Retina (tissue), 1 donor: ENCODE measurements around the gene SCNM1.
A peak's percentile ranks its signal among the peaks of the same experiment; 100 is the strongest.
"Not testable (repeated sequence)": the region's sequence is repeated elsewhere in the genome, so short reads cannot be mapped to it uniquely, and the experiment has no call there.

Source experiments
- DNase-seq: peaks from one replicate; pipeline ENCODE4 v3.0.0-alpha.2; 2016

The SCNM1 gene

DNA sequence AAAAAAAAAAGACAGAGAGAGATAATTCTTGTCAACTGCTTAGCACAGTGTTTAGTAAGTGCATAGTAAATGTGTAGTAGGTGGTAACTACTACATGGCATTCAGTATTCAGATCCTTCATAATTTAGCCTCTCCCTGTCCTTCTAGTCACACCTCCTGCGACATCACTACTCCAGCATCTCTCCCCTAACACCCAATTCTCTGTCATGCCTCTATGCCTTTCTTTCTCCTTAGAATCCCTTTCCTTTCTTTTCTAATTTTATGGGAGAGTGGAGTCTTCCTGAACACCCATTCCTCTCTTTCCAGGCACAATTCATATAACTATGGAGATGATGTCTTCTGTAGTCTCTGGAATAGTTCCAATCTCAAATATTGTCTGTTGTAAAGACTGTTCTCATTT lies 27.9 kb downstream of the SCNM1 start:
- no peak for DNase-seq

DNA sequence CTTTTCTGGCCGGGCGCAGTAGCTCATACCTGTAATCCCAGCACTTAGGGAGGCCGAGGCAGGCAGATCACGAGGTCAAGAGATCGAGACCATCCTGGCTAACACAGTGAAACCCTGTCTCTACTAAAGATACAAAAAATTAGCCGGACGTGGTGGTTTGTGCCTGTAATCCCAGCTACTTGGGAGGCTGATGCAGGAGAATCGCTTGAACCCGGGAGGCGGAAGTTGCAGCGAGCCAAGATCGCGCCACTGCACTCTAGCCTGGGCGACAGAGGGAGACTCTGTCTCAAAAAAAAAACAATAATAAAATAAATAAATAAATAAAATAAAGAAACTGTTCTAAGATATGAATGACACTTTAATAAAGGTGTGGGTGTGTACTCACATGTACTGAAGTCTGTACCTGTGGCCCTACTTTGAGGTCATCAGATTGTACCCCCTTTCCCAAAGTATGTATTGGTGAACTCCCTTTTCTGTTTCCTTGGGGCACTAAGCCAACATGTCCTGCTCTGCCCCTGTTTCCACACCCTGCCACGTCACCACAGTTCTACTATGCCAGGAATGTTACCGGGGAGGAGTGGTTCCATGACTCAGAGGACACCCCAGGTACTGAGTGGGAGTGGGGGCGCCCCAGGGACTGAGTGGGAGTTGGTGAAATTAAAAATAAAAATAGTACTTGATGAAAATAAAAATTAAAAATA lies 29.1 kb downstream of the SCNM1 start:
- not testable (repeated sequence) for DNase-seq

DNA sequence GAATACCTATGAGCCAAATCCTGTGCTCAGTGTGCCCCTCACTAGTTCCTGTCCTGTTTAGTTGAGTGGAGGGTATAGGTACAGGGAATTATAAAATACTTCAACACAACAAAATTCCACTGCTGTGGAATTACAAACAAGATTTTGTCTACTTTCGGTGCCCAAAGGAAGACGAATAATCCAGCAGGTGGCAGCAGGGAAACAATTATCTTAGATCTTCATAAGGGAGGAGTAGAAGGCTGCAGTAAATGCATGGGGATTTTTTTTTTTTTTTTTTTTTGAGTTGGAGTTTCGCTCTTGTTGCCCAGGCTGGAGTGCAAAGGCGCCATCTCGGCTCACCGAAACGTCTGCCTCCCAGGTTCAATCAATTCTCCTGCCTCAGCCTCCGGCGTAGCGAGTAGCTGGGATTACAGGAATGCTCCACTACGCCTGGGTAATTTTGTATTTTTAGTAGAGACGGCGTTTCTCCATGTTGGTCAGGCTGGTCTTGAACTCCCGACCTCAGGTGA lies 30.4 kb downstream of the SCNM1 start:
- DNase-seq, result peak; percentile 46

DNA sequence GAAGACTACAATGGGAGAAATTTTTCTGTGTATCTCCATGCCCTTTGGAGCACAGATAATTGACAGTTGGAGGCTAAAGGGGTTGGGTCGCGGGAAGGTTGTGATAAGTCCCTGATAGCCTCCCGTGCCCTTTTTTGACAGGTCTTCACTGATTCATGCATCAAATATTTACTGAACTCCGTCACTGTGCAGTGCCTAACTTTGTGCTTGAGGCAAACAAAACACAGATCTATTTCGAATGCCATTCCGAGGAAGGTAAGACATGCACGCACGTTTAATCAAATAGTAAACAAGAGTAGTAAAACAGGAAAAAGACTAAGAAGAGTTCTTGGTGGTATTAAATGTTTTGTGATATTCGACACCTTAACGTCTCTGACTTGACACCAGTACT lies 31.9 kb downstream of the SCNM1 start:
- DNase-seq, result no peak

DNA sequence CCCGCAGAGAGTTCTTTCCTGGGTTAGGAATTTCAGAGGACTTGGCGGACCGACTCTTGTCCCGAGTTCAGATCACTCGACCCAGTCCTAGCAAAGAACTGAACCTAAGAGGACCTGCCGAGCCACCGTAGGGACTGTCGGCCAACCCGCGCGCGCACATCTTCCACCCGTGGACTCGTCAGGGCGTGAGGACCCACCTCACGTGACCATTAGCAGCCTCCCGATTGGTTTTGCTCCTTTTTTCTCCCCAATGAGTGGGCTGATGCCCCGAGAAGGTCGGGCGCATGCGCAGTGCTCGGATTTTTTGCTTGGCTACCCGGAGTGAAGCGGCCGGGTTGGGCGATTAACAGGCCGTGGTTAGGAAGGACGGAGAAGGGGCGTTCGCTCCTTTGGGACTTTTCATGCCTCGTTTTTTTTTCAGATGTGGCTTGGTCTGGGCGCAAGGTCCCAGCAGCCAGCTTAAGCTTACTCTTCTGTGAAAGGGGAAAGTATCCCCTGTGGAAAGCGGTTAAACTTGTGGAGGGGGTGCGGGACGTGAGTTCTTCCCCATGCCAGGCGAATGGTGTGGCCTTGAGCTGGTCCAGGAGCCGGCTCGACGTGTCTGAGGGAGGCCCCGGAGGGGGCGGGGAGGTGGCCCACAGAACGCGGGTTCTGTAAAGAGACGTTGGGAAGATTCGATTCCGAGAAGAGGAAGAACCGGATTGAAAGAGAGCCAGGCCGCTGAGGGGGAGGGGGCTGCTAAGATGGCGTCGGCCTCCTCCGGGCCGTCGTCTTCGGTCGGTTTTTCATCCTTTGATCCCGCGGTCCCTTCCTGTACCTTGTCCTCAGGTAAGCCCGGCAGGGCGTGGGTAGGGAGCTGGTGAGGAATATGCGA lies 32.5 kb downstream of the SCNM1 start, which contains the start of gene PIP5K1A:
Gene PIP5K1A, plus strand, starts transcription at position 299 of the 874 bp plus-strand sequence. Its CDS starts 445 bp downstream, at position 744.
- DNase-seq, result peak; percentile 97

DNA sequence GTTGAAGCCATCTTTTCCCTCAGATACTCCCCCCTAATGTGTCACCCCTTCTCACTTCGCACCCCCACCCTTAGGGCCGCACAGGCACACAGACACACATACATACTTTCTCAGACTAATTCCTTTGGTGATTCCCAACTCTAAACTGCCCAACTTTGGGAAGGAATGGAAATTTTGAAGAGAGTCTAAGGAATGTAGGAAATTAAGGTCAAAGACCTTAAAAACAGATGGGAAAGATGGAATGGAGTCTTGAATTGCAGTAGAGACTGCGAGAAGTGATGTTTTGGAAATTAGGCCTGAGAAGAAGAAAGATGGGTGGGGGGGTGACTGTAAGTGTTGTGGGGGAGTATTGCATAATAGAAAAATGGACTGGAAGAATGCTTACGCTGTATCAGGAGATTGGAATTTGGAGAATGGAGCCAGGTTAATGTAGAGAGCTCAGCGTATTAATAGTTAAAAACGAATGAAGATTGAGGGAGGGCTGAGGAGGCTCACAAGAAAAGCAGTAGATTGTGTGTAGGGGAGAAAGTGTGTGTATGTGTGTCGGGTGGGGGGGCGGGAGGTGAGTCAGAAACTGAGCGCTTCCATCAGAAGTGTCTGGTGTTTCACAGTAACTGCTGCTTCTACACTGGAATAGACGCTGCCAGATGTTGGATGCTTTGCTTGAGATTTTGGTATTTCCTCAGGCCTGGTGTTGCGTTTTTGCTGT lies 34.1 kb downstream of the SCNM1 start:
- no peak for DNase-seq

DNA sequence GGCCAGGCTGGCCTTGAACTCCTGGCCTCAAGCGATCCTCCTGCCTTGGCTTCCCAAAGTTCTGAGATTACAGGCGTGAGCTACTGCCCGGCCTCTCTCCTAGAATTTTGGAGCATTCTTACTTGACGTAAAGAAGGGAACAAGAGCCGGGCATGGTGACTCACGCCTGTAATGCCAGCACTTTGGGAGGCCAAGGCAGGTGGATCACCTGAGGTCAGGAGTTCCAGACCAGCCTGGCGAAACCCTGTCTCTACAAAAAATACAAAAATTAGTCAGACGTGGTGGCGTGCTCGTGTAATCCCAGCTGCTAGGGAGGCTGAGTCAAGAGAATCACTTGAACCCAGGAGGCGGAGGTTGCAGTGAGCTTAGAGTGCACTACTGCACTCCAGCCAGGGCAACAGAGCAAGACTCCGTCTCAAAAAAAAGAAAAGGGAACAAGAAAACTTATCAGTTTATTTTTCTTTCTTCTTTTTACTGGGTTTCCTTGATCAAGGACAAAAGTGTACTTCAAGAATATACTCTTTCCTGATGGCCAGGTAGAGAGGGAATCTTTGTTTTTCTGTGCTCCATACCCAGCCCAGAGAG lies 39.5 kb downstream of the SCNM1 start:
- not testable (repeated sequence) for DNase-seq

DNA sequence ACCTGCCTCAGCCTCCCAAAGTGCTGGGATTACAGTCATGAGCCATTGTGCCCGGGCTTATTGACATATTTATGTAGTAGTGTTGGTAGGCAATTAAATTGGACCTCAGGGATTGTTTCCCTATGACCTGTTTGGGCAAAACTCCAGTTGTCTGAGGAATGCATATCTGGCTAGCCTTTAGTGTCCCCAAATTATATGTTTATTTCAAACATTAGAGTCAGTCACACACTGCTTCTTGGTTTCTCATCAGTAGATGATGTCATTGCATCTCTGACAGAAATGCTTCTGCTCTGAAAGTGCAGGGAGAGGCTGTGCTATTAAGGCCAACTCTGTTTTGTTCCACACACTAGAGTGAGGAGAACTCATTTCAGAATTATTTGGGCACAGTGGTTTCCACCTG lies 44.9 kb downstream of the SCNM1 start:
- no peak for DNase-seq

DNA sequence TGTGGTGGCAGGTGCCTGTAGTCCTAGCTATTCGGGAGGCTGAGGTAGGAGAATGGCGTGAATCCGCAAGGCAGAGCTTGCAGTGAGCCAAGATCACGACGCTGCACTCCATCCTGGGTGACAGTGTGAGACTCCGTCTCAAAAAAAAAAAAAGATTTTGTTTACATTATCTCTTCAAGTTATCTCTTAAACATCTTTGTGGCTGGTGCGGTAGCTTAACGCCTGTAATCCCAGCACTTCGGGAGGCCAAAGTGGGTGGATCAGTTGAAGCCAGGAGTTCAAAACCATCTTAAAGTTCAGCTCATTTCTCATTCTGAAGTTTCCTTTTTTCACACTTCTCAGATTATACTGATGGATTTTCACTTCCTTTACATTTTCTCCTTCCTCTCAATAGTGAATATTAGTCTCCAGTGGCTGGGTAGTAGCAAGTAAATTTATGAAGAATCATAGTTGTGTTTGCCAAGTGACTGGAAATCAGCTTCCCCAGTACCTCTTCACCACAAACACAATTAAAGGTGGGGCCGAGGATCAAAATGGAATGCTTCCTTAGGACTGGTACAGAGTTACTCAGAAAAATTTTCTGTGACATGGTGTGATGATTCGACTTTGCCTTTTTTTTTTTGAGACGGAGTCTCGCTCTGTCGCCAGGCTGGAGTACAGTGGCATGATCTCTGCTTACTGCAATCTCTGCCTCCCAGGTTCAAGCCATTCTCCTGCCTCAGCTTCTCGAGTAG lies 46.2 kb downstream of the SCNM1 start:
- DNase-seq, result no peak

DNA sequence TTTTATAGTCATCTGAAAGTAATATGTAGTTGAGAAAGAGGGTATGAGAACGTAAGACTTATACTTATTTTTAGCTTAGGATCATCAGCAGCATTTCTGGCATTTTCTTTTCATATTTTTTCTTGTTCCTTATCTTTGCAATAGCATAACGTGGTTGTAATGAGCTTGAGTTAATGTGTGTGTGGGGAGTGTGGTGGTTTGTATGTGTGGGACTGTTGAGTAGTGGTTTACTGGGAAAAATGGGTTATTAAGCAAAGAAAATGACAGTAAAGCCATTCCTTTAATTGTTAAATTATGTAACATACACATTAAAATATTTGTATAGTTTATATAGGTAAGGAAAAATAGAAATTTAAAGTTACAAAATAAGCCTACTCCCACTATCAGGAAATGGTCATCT lies 47.6 kb downstream of the SCNM1 start:
- no peak for DNase-seq
